HFFc6 (cell line): ENCODE data around the gene CES1. TPM values are rescaled to one million over a fixed set of nuclear protein-coding genes. Genes with fewer than 3 reads are reported as not detected.
A peak's percentile ranks its signal among the peaks of the same experiment; 100 is the strongest.

Experiments used
- DNase-seq: peaks from one replicate; pipeline ENCODE4 v3.0.0-alpha.2; 2018
- H3K27ac Mint-ChIP-seq: 2 replicates; pipeline ENCODE4 v1.8.0; 2020; ENCODE audit warnings: mild to moderate bottlenecking, mixed read lengths
- H3K27me3 Mint-ChIP-seq: 2 replicates; pipeline ENCODE4 v1.8.0; 2021; ENCODE audit warnings: mild to moderate bottlenecking, moderate library complexity, mixed read lengths; ENCODE audit not compliant: insufficient read depth
- H3K36me3 Mint-ChIP-seq: 2 replicates; pipeline ENCODE4 v1.8.0; 2021; ENCODE audit warnings: low read depth, mixed read lengths
- H3K4me1 Mint-ChIP-seq: 2 replicates; pipeline ENCODE4 v1.8.0; 2020; ENCODE audit warnings: low read depth, mixed read lengths
- H3K4me3 Mint-ChIP-seq: 2 replicates; pipeline ENCODE4 v1.8.0; 2020; ENCODE audit warnings: mild to moderate bottlenecking, moderate library complexity, mixed read lengths
- H3K9me3 Mint-ChIP-seq: 2 replicates; pipeline ENCODE4 v1.8.0; 2020; ENCODE audit warnings: mild to moderate bottlenecking, mixed read lengths
- CTCF ChIP-seq: fragments of 200-600 bp; sonication (generic); IDR thresholded peaks from 2 replicates; pipeline ENCODE4 v1.5.0; 2021; ENCODE audit warnings: antibody characterized with exemption, mild to moderate bottlenecking
- total RNA-seq, 6 experiments: library from RNA; stranded (reverse); fragmentation: NEBNext Ultra II Directional; extraction: Animal tissue kit (Norgen Biotek cat#: 25700); gene quantifications; 2 replicates in 1 of 6; 3 replicates in 5 of 6; pipeline ENCODE4 v1.2.3, GENCODE V29; 2021

CES1 gene
- total RNA-seq, 6 experiments from 2014 or later, result not detected

GRCh38 chr16:55853114-55853513 lies 20.2 kb upstream of the CES1 start:
- DNase-seq, result peak; percentile 19
- H3K27me3 Mint-ChIP-seq, result no peaks in the 10 kb centered on the region
- no peak overlapping the region for H3K27ac Mint-ChIP-seq
- H3K4me1 Mint-ChIP-seq, result no peaks in the 10 kb centered on the region
- no peak for TF ChIP-seq CTCF
- H3K4me3 Mint-ChIP-seq, result no peak overlapping the region
- H3K9me3 Mint-ChIP-seq, result no peaks in the 10 kb centered on the region
- H3K36me3 Mint-ChIP-seq, result no peaks in the 10 kb centered on the region

GRCh38 chr16:55849536-55849935 lies 16.6 kb upstream of the CES1 start:
- Mint-ChIP-seq H3K36me3 (no peaks in the 10 kb centered on the region), H3K4me3 (no peak overlapping the region), H3K9me3 (no peaks in the 10 kb centered on the region), H3K4me1 (no peaks in the 10 kb centered on the region), H3K27me3 (peaks cover 5% of the 10 kb centered on the region), H3K27ac (no peak overlapping the region)
- no peak for DNase-seq
- no peak for TF ChIP-seq CTCF

GRCh38 chr16:55846598-55847346 lies 13.9 kb upstream of the CES1 start:
- Mint-ChIP-seq H3K27me3 (peaks cover 5% of the 10 kb centered on the region), H3K27ac (no peak overlapping the region), H3K4me3 (no peak overlapping the region), H3K36me3 (no peaks in the 10 kb centered on the region), H3K4me1 (no peaks in the 10 kb centered on the region), H3K9me3 (no peaks in the 10 kb centered on the region)
- no peak for DNase-seq
- TF ChIP-seq CTCF, result no peak

- Mint-ChIP-seq H3K36me3 (no peaks in the 10 kb centered on the region), H3K9me3 (no peaks in the 10 kb centered on the region), H3K4me3 (no peak overlapping the region), H3K27me3 (peaks cover 9% of the 10 kb centered on the region), H3K27ac (no peak overlapping the region), H3K4me1 (no peaks in the 10 kb centered on the region)
- TF ChIP-seq CTCF, result peak; percentile 52
- no peak for DNase-seq
These were observed 10.2 kb upstream of the CES1 start for GRCh38 chr16:55843105-55843395.

- peaks cover 11% of the 10 kb centered on the region for H3K27me3 Mint-ChIP-seq
- peak; percentile 90 for TF ChIP-seq CTCF
- H3K36me3 Mint-ChIP-seq, result no peaks in the 10 kb centered on the region
- no peak overlapping the region for H3K27ac Mint-ChIP-seq
- no peak overlapping the region for H3K4me3 Mint-ChIP-seq
- no peaks in the 10 kb centered on the region for H3K9me3 Mint-ChIP-seq
- H3K4me1 Mint-ChIP-seq, result no peaks in the 10 kb centered on the region
- DNase-seq, result peak; percentile 24
These were observed 9.6 kb upstream of the CES1 start for GRCh38 chr16:55842369-55843104.
